ENCODE results near the gene SNW1. TPM values are rescaled to one million over a fixed set of nuclear protein-coding genes. Genes with fewer than 3 reads are reported as not detected.

The SNW1 gene
- total and polyA plus RNA-seq, 2 of the 13 experiments (the other 11 are each of a cell fraction or from before 2014, with no cell fraction given): 23.2 to 65.8 TPM

DNA sequence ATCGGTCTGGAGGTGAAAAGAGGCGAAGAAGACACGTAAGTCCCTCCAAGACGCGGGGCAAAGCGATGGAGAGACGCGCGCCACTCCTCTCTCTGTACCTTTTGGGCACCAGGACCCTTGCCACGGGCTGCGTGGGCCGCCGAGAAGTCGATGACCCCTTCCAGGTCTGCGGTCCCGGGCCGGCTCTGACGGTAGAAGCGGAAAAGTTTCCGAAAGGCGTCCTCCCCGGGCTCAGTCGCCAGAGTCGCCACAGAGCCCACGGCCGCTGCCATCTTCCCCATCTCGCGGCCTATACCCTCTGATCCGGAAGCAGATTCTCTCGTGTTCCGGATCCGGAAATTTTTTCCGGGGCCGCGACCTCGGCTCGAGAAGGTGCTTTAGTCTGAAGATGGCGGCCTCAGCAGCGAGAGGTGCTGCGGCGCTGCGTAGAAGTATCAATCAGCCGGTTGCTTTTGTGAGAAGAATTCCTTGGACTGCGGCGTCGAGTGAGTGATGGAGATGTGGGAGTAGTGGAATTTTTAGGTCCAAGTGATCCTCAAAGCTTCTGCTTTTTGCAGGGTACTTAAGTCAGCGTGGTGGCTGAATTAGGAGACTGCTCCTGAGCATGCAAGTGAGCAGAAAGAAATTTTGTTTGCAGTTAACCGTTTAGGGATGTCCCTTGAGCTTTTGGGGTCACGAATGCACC is 53.1 kb downstream of the SNW1 start, which contains the start of the genes ALKBH1 and SLIRP (continued):
- no peak for TF ChIP-seq ZBTB49 (CRISPR knock-in tag; IDR thresholded peaks at IDR 0.05; ENCODE audit: borderline replicate concordance)
- no peak for TF ChIP-seq MAZ (IDR thresholded peaks at IDR 0.05; ENCODE audit: borderline replicate concordance, low read depth, low read length)
- peak; percentile 70; the same call in 1 of the 2 replicates for TF ChIP-seq MAZ (CRISPR knock-in tag; IDR thresholded peaks at IDR 0.05; ENCODE audit: low read depth)
- TF ChIP-seq, protein P1, sequence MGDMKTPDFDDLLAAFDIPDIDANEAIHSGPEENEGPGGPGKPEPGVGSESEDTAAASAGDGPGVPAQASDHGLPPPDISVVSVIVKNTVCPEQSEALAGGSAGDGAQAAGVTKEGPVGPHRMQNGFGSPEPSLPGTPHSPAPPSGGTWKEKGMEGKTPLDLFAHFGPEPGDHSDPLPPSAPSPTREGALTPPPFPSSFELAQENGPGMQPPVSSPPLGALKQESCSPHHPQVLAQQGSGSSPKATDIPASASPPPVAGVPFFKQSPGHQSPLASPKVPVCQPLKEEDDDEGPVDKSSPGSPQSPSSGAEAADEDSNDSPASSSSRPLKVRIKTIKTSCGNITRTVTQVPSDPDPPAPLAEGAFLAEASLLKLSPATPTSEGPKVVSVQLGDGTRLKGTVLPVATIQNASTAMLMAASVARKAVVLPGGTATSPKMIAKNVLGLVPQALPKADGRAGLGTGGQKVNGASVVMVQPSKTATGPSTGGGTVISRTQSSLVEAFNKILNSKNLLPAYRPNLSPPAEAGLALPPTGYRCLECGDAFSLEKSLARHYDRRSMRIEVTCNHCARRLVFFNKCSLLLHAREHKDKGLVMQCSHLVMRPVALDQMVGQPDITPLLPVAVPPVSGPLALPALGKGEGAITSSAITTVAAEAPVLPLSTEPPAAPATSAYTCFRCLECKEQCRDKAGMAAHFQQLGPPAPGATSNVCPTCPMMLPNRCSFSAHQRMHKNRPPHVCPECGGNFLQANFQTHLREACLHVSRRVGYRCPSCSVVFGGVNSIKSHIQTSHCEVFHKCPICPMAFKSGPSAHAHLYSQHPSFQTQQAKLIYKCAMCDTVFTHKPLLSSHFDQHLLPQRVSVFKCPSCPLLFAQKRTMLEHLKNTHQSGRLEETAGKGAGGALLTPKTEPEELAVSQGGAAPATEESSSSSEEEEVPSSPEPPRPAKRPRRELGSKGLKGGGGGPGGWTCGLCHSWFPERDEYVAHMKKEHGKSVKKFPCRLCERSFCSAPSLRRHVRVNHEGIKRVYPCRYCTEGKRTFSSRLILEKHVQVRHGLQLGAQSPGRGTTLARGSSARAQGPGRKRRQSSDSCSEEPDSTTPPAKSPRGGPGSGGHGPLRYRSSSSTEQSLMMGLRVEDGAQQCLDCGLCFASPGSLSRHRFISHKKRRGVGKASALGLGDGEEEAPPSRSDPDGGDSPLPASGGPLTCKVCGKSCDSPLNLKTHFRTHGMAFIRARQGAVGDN (CRISPR knock-in tag; IDR thresholded peaks at IDR 0.05): peak; percentile 85
- TF ChIP-seq THRA (CRISPR knock-in tag; IDR thresholded peaks at IDR 0.05; ENCODE audit: borderline replicate concordance): peak; percentile 72
- TF ChIP-seq HMGXB4 (CRISPR knock-in tag; IDR thresholded peaks at IDR 0.05; ENCODE audit: borderline replicate concordance in 1 of 2, low read depth in 1 of 2): peak in 1 of 2 experiments; percentile 50; a peak in 2 of 4 replicates
- TF ChIP-seq ZNF557 (CRISPR knock-in tag; IDR thresholded peaks at IDR 0.05): 0 out of 2 replicates have a peak, but pooled peaks have one; percentile 18
- 0 out of 2 replicates have a peak, but pooled peaks have one; percentile 17 for TF ChIP-seq ZNF792 (CRISPR knock-in tag; IDR thresholded peaks at IDR 0.05)
- peak; percentile 41; the same call in 1 of the 2 replicates for TF ChIP-seq UBTF (CRISPR knock-in tag; IDR thresholded peaks at IDR 0.05)
- TF ChIP-seq MXI1 (IDR thresholded peaks at IDR 0.05; ENCODE audit: borderline replicate concordance, low read depth, low read length): peak; percentile 71; the same call in 1 of the 3 replicates
- peak; percentile 92 for TF ChIP-seq ZFY (CRISPR knock-in tag; IDR thresholded peaks at IDR 0.05)
- TF ChIP-seq ZNF605 (CRISPR knock-in tag; IDR thresholded peaks at IDR 0.05): peak; percentile 3; the same call in 1 of the 2 replicates
- peak; percentile 42; the same call in 1 of the 2 replicates for TF ChIP-seq CHD2 (IDR thresholded peaks at IDR 0.05; ENCODE audit: low read depth, low read length)
- peak; percentile 67; the same call in 1 of the 2 replicates for TF ChIP-seq SMAD1 (CRISPR knock-in tag; IDR thresholded peaks at IDR 0.05; ENCODE audit: borderline replicate concordance, low read depth)
